SK-MEL-5 (cell line): ENCODE measurements around the gene COL6A1. TPM values are rescaled to one million over a fixed set of nuclear protein-coding genes. Genes with fewer than 3 reads are reported as not detected.

Source experiments
- total RNA-seq: library from RNA; depleted of rRNA; stranded (reverse); fragments of >200 nt; shearing (Covaris generic); gene quantifications from 2 replicates; pipeline ENCODE4 v1.2.3, GENCODE V29; 2014; rRNA removed

COL6A1 gene
- total RNA-seq, 1 experiment from 2014 or later, result 8.5 TPM

Other genes with a start within 250 kb of the COL6A1 start
- 21.3 and 24.0 TPM in 2 replicates for gene COL6A2, start 116.3 kb downstream of the COL6A1 start, total RNA-seq
- 0.11 TPM in 1 of 2 replicates, not detected in the other for gene FTCD, start 173.8 kb downstream of the COL6A1 start, total RNA-seq
- gene SPATC1L, start 202.7 kb downstream of the COL6A1 start, total RNA-seq, result 4.3 and 6.4 TPM in 2 replicates
- 15.6 and 19.3 TPM in 2 replicates for gene LSS, start 247.0 kb downstream of the COL6A1 start, total RNA-seq